22Rv1 (cell line): ENCODE measurements around the gene NOP53.

ENCODE experiments used
- ZFX ChIP-seq: fragments of 450-650 bp; IDR thresholded peaks from 2 replicates; pipeline ENCODE4 v1.6.1; 2017; ENCODE audit warnings: antibody characterized with exemption, borderline replicate concordance
- TF ChIP-seq, protein P1 (sequence below): fragments of 450-650 bp; IDR thresholded peaks from 2 replicates; pipeline ENCODE4 v1.5.1; 2017; ENCODE audit warnings: mild to moderate bottlenecking

DNA sequence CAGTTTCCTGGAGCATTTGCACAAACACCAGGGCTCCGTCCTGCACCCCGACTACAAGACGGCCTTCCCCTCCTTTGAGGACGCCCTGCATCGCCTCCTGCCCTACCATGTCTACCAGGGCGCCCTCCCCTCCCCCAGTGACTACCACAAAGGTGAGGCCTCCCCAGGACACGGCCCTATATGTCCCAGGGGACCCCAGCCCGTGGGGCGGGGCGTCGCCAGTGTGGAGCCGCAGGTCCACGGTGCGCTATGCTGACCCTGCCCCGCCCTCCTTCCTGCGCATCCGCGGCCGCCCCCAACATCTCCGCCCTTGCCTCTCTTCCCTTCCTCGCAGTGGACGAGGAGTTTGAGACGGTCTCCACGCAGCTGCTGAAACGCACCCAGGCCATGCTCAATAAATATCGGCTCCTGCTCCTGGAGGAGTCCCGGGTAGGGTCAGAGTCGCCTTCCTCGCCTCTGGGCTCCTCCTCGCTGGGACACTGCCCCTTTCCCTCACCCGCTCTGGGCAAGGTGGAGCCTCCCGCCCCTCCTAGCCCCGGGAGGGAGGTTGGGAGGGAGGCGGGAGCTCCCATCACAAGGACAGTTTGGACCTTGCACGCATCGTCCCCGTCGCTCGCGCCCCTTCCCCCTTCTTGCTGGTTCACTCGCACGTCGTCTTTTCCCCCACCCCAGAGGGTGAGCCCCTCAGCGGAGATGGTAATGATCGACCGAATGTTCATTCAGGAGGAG, 46.6 kb upstream of the NOP53 start:
- TF ChIP-seq, protein P1, sequence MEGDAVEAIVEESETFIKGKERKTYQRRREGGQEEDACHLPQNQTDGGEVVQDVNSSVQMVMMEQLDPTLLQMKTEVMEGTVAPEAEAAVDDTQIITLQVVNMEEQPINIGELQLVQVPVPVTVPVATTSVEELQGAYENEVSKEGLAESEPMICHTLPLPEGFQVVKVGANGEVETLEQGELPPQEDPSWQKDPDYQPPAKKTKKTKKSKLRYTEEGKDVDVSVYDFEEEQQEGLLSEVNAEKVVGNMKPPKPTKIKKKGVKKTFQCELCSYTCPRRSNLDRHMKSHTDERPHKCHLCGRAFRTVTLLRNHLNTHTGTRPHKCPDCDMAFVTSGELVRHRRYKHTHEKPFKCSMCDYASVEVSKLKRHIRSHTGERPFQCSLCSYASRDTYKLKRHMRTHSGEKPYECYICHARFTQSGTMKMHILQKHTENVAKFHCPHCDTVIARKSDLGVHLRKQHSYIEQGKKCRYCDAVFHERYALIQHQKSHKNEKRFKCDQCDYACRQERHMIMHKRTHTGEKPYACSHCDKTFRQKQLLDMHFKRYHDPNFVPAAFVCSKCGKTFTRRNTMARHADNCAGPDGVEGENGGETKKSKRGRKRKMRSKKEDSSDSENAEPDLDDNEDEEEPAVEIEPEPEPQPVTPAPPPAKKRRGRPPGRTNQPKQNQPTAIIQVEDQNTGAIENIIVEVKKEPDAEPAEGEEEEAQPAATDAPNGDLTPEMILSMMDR: no peak
- TF ChIP-seq ZFX: no peak
